NCI-H524 treated with DMSO at 0.1 percent for 48 hours (cell line): ENCODE data around the gene PTK6.
"Not testable (repeated sequence)": the region's sequence is repeated elsewhere in the genome, so short reads cannot be mapped to it uniquely, and the experiment has no call there.

ENCODE experiments used
- DNase-seq: peaks from one replicate; lab custom pipeline; 2025; lab: John Stamatoyannopoulos, UW

The PTK6 gene

DNA sequence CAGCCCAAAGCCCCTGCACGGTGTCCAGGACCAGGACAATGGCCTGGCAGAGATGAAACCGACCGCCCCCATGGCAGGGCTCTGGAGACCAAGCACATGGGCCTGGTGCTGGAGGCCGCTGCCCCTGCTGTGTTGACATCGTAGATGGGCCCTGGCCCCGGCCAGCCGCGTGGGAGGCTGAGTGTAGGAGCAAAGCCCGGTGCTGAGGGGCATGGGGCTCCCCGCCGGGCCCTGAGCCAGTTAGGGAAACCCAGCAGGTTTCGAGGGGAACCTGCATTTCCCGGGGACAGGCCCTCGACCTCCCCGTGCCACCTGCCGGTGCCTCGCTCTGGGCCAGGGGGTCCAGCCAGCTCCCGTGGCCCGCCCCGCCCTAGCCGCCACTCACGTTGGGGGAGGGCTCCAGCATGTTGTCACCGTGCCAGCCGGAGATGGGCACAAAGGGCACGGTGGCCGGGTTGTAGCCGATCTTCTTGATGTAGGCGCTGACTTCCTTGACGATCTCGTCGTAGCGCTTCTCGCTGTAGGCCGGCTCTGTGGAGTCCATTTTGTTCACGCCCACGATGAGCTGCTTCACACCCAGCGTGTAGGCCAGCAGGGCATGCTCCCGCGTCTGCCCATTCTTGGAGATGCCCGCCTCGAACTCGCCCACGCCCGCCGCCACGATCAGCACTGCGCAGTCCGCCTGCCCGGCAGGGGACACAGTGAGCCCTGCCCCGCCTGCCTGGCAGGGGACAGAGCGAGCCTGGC is 42.6 kb downstream of the PTK6 start:
- no peak for DNase-seq

DNA sequence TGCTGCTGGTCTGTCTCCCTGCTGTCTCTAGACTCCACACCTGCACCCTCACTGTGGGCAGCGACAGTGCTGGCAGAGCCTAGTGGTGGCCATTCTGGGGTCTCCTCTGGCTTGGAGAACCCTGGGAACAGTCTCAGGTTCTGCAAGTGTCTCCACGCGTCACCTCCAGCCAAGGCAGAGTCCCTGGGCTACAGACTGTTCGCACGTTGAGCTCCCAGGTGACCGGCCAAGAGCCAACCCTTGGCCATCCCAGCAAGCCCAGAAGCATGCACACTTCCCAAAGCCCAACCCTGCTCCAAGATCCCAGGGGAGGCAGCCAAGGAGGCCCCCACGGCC is 43.1 kb downstream of the PTK6 start:
- DNase-seq, result no peak

DNA sequence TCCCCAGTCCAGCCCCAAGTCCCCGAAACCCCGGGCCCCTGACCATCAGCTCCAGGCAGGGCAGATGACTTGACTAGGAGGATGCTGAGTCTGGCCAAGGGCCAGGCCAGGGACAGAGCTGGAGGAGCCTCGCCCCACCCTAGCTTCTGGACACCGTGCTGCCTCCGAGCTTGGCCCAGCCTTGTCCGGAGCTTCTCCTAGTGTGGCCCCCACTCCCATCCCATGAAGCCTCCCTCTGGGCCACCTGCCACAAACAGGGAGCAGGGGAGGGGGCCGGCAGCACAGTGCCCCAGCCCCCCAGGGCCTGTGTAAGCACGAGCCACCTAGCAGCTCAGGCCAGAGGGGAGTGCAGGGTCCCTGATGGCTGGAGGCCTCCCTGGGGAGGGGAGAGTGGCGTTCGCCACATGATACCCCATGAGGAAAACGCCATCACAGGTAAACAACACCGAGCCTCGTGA is 43.6 kb downstream of the PTK6 start:
- no peak for DNase-seq

DNA sequence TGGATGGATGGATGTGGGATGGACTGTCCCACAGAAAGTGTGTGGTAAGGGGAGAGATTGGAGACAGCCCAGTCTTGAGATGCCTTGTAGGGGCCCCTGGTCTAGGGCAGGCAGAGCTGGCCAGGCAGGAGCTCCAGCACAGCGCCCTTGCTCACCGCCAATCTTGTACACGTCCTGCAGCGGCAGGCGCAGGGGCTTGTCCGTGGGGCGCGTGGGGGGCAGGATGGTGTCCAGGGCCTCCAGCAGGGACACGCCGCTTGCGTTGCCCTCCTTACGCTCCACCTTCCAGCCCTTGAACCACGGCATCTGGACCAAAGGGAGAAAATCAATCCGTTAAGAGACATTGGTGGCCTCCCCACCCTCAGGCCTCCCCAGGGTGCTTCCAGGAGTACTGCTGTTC is 44.2 kb downstream of the PTK6 start:
- DNase-seq, result no peak

DNA sequence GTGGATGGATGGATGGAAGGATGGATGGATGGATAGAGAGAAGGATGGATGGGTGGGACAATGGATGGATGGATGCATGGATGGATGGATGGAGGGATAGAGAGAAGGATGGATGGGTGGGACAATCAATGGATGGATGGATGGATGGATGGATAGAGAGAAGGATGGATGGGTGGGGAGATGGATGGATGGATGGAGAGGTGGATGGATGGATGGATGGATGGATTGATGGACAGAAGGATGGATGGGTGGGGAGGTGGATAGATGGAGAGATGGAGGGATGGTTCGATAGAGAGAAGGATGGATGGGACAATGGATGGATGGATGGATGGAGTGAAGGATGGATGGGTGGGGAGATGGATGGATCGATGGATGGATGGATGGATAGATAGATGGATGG is 44.7 kb downstream of the PTK6 start:
- DNase-seq, result no peak

DNA sequence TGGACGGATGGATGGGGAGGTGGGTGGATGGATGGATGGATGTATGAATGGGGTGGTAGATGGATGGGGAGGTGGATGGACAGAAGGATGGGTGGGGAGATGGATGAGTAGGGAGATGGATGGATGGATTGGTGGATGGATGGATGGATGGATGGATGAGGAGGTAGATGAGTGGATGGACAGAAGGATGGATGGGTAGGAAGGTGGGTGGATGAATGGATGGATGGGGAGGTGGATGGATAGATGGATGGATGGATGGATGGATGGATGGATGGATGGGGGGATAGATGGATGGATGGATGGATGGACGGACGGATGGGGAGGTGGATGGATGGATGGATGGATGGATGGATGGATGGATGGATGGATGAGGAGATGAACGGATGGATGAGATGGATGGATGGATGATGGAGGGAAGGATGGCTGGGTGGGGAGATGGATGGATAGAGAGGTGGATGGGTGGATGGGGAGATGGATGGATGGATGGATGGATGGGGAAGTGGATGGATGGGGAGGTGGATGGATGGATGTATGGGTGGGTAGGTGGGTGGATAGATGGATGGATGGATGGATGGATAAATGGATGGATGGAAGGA is 45.4 kb downstream of the PTK6 start:
- DNase-seq, result no peak

DNA sequence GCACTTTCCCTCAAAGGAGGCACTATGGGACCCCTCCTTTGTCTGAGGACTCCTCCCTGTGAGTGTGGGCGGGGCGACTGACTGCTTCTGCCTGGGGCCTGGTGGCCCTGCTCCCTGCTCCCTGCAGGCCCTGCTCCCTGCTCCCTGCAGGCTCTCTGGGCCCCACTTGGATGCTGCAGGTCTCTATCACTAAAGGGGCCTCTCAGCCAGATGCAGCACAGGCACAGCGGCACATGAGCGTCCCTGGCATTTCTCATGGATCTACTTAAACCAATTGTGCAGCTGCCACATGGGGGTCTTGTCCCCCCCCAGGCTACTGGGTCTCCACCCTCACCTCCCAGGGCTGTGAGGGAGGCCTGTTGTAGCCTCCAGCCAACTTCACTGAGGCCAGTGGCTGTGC is 46.1 kb downstream of the PTK6 start:
- DNase-seq, result no peak

DNA sequence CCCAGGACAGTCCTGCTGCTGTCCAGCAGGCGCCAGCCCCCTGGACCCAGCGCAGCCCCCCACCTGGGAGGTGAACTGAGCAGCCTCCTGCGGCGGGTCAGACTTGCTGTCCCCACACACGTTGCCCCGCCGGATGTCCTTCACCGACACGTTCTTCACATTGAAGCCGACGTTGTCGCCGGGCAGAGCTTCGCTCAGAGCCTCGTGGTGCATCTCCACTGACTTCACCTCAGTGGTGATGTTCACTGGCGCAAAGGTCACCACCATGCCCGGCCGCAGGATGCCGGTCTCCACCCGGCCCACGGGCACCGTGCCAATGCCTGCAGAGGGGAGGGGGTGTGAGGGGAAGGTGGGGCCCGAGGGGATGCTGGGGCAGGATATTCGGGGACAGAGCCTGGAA is 46.8 kb downstream of the PTK6 start:
- no peak for DNase-seq

DNA sequence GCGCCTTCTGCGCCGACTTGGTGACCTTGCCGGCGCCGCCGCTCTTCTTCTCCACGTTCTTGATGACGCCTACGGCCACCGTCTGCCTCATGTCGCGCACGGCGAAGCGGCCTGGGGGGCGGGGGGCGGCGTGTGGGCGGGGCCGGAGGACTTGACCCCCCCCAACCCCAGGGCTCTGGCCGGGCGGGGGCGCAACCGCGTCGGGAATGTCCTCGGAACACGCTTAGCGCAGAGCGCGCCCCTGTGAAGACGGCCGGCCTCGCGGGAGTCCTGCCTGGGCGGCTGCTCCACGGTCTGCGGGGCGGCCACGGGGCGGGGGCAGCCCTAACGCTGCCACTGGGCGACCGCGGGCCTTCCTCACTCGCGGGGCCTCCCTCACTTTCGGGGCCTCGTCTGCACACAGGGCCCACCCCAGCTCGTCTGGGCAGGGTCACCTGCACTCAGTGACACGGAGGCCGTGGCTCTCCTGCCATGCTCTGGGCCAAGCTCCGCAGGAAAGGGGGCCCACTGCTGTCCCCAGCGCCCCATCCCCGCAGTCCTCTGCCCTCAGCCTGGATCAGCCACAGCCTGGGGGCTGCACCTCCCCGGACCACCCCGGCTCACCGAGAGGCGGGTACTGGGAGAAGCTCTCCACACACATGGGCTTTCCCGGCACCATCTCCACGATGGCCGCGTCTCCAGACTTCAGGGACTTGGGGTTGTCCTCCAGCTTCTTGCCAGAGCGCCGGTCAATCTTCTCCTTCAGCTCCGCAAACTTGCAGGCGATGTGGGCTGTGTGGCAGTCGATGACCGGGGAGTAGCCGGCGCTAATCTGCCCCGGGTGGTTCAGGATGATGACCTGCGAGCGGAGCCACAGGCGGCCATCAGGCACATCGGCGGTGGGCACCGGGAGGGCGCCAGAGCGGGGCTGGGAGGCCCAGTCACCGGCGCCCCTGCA is 48.6 kb downstream of the PTK6 start:
- no peak for DNase-seq

DNA sequence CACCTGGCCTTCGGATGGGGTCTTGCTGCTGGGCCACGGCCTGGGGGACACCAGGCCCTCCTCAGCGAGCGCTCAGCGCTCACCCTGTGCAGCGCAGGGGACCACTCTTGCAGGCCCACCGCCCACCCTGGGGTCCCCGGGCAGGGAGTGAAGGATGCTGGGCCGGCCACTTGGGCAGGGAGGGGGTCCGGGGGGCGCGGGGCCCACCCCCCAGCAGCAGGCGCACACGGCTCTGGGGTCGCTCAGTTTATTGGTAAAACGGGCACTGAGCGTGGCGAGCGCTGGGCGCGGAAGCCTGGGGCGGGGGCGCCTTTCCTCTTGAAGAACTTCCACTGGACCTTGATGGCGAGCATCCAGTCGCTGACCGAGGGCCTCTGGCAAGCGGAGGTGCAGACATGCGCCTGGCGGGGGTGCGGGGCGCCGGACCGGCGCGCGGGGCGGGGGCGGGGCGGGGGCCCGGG is 49.4 kb downstream of the PTK6 start:
- DNase-seq, result no peak

DNA sequence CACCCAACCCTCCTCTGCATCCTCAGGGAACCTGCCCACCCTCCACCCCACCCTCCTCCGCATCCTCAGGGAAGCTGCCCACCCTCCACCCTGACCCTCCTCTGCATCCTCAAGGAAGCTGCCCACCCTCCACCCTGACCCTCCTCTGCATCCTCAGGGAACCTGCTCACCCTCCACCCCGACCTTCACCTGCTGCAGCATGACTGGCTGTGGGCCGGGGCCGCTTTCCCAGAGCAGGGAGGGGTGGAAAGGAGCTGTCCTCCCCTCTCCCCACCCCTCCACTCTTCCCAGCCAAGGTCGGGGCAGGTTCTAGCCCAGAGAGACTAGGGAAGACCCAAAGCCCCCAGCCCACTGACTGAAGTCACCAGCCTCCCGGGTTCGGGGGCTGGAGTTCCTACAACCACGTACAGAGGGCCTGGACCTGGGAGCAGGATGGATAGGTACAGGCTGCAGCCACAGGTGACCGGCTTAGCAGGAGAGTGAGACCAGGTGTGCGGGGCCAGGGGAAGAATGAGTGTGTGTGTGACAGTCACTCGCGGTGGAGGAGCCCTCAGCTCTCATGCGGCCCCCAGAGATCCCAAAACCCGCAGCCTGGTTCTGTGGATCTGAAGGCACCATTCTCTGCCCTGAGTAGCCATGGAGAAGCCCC is 49.9 kb downstream of the PTK6 start:
- no peak for DNase-seq

DNA sequence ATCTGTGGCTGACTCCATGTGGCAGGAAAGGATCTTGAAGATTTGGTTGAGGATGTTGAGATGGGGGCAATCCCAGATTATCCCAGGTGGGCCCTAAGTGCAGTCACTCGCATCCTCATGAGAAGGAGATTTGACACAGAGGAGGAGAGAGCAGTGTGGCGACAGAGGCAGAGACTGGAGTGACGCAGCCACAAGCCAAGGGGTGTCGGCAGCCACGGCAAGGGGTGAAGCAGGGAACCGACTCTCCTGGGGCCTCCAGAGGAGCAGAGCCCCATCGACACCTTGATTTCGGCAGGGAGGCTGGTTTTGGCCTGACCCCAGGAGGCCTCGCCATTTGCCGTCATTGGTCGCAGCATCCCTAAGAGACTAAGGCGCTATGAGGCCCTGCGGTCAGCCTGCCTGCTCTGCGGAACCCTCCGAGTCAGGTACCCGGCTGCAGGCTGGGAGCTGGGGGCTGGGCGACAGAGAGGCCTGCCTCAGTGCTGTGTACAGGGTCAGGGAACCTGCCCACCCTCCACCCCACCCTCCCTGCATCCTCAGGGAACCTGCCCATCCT is 50.8 kb downstream of the PTK6 start:
- DNase-seq, result no peak

DNA sequence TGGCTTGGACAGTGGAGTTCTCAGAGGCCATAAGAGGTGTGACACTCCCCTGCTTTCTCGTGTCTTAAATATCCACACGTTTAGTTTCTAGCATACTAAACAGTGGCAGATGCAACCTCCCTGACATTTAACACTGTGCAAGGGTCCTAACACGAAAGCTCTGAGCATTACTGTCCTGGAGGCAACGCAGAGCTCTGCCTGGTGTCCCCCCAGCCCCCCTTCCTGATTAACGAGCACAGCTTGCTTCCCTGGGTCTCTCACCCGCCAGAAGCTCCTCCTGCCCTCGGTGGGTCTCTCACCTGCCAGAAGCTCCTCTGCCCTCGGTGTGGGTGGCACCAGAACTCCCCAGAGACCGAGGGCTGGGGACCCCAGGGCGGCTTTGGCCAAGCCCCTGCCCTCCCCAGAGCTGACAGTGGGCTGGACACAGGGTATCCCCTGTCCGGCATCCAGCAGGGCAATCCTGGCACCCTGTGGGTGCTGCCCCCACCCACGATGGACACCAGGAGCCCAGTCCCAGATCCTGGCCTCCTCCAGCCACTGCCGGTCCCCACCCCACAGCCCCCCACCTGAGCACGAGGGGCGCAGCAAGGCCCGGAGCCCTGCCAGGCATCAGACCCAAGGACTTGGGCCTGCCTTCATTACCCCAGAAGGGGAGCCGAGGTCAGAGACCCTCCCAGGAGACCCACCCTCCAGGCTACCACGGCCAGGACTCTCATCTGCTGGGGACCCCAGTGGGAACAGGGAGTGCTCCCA is 52.3 kb downstream of the PTK6 start:
- DNase-seq, result no peak

DNA sequence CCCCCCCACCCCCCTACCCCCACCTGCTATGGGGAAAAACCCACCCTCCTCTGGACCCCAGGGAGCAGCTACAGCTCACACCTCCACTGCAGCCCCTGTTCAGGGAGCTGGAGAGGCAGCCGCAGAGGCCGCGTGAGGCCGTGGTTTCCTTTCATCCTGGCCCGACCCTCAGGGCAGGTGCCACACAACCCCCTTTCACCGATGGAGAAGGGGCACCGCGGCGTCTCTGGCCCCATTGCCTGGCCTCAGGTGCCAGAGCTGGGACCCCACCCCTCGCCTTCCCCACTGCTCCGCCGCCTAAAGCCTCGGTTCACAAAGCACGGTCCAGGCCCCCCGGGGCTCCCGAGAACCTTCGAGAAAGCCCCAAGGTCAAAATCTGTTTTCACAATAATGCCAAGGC is 52.9 kb downstream of the PTK6 start:
- DNase-seq, result no peak

DNA sequence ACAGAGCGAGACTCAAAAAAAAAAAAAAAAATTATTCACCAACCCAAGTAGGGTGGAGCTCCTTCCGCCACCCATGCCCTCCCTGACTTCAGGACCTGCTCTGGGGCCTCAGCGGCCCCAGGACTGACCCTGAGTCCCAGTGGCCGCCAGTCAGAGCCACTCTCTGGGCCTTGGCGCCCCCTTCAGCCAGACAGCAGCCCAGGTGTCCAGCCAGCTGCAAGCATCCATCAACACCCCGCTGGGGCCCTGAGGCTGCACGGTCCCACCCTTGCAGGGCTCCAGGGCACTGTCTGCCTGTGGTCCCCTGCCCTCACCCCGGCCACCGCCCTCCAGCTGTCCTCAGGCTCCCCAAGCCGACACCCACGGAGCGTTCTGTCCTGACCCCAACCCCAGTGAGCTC is 53.3 kb downstream of the PTK6 start:
- no peak for DNase-seq

DNA sequence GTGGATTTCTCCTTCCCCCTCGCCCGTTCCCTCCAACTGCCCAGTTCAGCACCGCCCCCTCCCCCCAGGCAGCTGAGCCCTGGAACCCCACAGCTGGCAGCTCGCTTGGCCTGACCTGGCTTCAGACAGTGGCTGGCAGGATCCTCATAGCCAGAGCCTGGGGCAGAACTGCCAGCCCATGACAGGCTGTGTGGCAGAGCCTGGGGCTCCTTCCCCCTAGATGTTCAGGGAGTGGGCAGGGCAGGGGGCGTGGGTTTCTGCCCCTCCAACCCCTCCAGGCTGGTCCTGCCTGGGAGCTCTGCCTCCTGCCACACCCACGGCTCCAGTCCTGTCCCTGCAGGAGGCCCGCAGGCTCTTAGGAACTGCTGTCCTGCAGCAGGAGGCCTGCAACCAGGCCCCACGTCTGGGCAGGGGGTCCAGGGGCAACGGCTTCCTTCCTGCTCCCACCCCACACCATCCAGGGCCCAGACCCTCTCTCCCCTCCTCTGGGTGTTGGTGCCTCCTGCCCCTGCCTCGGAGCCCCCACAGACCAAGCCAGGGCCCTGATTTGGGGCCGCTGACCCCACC is 55.1 kb downstream of the PTK6 start:
- no peak for DNase-seq

DNA sequence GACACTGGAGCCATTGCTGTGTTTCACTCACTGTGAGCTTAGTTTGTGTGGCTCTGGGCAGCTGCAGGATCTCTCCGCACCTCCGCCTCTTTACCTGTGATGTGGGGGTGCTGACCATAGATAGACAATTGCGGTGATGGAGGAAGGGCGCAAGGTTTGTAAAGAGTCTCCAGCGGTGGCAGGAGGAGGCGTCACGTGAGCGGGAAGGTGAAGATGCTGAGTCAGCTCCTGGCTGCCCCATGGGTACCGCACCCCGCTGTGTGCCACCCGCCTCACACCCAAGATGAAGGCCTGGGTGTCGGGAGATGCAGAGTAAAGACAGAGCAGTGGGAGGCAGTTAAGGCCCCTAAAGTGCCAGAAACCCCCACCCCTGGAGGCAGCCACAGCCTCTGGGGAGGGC is 55.7 kb downstream of the PTK6 start:
- DNase-seq, result no peak

DNA sequence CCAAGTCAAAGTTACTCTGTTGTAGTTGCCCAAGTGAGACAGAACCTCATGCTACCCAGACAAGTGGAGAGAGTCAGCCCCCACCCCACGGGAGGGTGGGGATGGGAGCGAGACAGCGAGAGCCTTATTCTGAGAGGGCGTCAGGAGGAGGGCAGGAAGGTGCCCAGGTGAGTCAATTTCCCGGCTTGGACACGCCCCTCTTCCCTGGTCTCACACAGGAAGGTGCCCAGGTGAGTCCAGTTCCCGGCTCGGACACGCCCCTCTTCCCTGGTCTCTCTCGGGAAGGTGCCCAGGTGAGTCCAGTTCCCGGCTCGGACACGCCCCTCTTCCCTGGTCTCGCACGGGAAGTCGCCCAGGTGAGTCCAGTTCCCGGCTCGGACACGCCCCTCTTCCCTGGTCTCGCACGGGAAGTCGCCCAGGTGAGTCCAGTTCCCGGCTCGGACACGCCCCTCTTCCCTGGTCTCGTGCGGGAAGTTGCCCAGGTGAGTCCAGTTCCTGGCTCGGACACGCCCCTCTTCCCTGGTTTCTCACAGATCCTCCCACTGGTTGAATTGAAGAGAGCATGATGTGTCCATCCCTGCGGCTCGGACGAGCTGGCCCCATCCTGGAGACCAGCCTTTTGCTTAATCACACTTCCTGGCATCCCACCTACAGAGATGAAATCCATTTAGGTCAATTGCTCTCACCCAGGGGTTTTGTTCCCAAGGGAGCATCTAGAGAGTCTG is 57.3 kb downstream of the PTK6 start:
- DNase-seq, result not testable (repeated sequence)

DNA sequence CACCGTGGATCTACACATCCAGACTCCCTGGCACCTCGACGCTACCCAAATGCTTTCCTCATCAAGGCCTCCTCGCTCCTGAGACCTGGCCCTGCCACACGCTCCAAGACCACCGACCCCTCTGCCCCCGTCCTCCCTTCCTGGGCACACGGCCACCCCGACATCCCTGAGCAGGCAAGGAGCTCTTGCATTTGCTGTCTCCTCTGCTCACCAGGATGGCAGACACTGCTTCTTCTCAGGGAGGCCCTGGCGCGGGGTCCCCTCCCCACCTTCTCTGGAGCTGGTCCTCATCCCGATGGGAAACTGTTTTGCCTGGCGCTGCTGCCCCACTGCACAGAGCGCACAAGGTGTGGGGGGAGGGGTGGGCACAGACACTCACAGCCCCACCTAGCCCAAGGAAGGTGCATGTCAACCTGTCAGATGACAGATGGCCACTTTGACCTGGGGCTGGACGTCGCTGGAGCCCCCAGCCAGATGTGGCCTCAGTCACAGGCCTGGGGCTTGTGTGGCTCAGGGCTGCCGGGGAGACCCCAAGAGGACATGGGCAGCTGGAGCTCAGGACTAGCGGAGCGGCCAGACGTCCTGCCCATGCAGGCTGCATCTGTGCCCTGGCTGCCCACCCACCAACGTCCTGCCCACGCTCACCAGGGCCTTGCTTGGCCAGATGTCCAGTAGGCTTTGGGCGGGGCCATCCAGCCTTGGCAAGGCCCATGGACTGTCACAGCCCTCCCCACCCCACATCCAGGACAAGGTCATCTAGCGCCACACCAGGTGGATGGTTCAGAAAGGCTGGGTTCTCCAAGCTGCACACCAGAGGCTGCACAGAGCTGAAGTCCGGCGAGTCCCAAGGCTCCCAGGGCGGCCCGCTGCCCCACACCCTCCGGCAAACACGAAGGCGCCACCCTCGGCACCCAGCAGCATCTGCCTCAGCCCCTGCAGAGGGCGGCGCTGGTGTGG is 58.6 kb downstream of the PTK6 start:
- no peak for DNase-seq
